NT2/D1 (cell line): ENCODE results near the gene LMOD1.
"Not testable (repeated sequence)": the region's sequence is repeated elsewhere in the genome, so short reads cannot be mapped to it uniquely, and the experiment has no call there.

Source experiments
- DNase-seq: peaks from one replicate; pipeline ENCODE4 v3.0.0-alpha.2; 2011; ENCODE audit warnings: low read depth, low spot score
- H3K27me3 ChIP-seq: 2 replicates; pipeline ENCODE4 v1.6.0; 2011; ENCODE audit warnings: mild to moderate bottlenecking; ENCODE audit not compliant: insufficient read length, insufficient read depth
- H3K36me3 ChIP-seq: 2 replicates; pipeline ENCODE4 v1.6.1; 2011; ENCODE audit warnings: mild to moderate bottlenecking, low read length, mixed read lengths; ENCODE audit not compliant: insufficient read depth, insufficient read length
- H3K4me1 ChIP-seq: 2 replicates; pipeline ENCODE4 v1.5.1; 2011; ENCODE audit not compliant: insufficient read depth, insufficient read length
- H3K4me3 ChIP-seq: 2 replicates; pipeline ENCODE4 v1.5.1; 2011; ENCODE audit warnings: low read depth; ENCODE audit not compliant: insufficient read length
- H3K9ac ChIP-seq: 2 replicates; pipeline ENCODE4 v1.6.0; 2011; ENCODE audit warnings: low read depth; ENCODE audit not compliant: insufficient read length
- H3K9me3 ChIP-seq: 2 replicates; pipeline ENCODE4 v1.5.1; 2011; ENCODE audit warnings: mild to moderate bottlenecking, low read length; ENCODE audit not compliant: insufficient read depth
- SUZ12 ChIP-seq: IDR thresholded peaks from 2 replicates; pipeline ENCODE4 v1.6.1; 2011; ENCODE audit not compliant: insufficient read length, insufficient read depth; ENCODE audit errors: extremely low read depth
- YY1 ChIP-seq: IDR thresholded peaks from 2 replicates; pipeline ENCODE4 v1.6.1; 2011; ENCODE audit not compliant: insufficient read length, insufficient read depth
- ZNF274 ChIP-seq: IDR thresholded peaks from 2 replicates; pipeline ENCODE4 v1.6.1; 2011; ENCODE audit warnings: mild to moderate bottlenecking, low read depth, low read length

LMOD1 gene

GRCh38 chr1:201874672-201875071, 71.7 kb downstream of the LMOD1 start:
- Histone ChIP-seq H3K27me3 (no peaks in the 10 kb centered on the region), H3K36me3 (peaks cover 95% of the 10 kb centered on the region), H3K9me3 (no peaks in the 10 kb centered on the region), H3K4me3 (no peak overlapping the region), H3K4me1 (no peaks in the 10 kb centered on the region), H3K9ac (no peak overlapping the region)
- DNase-seq, result no peak
- TF ChIP-seq ZNF274 (no peak), YY1 (no peak), SUZ12 (no peak)

GRCh38 chr1:201870397-201870796, 76.0 kb downstream of the LMOD1 start:
- TF ChIP-seq SUZ12 (no peak), ZNF274 (no peak), YY1 (no peak)
- Histone ChIP-seq H3K9me3 (no peaks in the 10 kb centered on the region), H3K9ac (no peak overlapping the region), H3K27me3 (no peaks in the 10 kb centered on the region), H3K4me1 (no peaks in the 10 kb centered on the region), H3K4me3 (no peak overlapping the region), H3K36me3 (peaks cover 96% of the 10 kb centered on the region)
- no peak for DNase-seq

- H3K27me3 ChIP-seq, result no peaks in the 10 kb centered on the region
- no peak overlapping the region for H3K9ac ChIP-seq
- H3K4me3 ChIP-seq, result no peak overlapping the region
- TF ChIP-seq SUZ12, result no peak
- TF ChIP-seq ZNF274, result no peak
- no peak for TF ChIP-seq YY1
- no peak for DNase-seq
- H3K36me3 ChIP-seq, result peaks cover 93% of the 10 kb centered on the region
- H3K9me3 ChIP-seq, result no peaks in the 10 kb centered on the region
- no peaks in the 10 kb centered on the region for H3K4me1 ChIP-seq
Measured at GRCh38 chr1:201861448-201861847, 84.9 kb downstream of the LMOD1 start.

GRCh38 chr1:201859424-201859823, 86.9 kb downstream of the LMOD1 start:
- TF ChIP-seq ZNF274 (no peak), SUZ12 (no peak), YY1 (no peak)
- DNase-seq, result no peak
- H3K9ac ChIP-seq, result no peak overlapping the region
- H3K36me3 ChIP-seq, result peaks cover 93% of the 10 kb centered on the region
- H3K4me1 ChIP-seq, result no peaks in the 10 kb centered on the region
- H3K9me3 ChIP-seq, result no peaks in the 10 kb centered on the region
- no peaks in the 10 kb centered on the region for H3K27me3 ChIP-seq
- no peak overlapping the region for H3K4me3 ChIP-seq

- DNase-seq, H3K9ac ChIP-seq, H3K27me3 ChIP-seq, H3K4me1 ChIP-seq, H3K4me3 ChIP-seq, H3K9me3 ChIP-seq: not testable (repeated sequence)
- H3K36me3 ChIP-seq, result peaks cover 96% of the 10 kb centered on the region
Measured at GRCh38 chr1:201856722-201857121, 89.6 kb downstream of the LMOD1 start.

GRCh38 chr1:201851949-201852348, 94.4 kb downstream of the LMOD1 start:
- peaks cover 87% of the 10 kb centered on the region for H3K36me3 ChIP-seq
- H3K9ac ChIP-seq, result no peak overlapping the region
- H3K9me3 ChIP-seq, result no peaks in the 10 kb centered on the region

GRCh38 chr1:201850053-201850397, 96.3 kb downstream of the LMOD1 start:
- no peaks in the 10 kb centered on the region for H3K4me1 ChIP-seq

More at GRCh38 chr1:201851949-201852348, 94.4 kb downstream of the LMOD1 start:
- no peak overlapping the region for H3K4me3 ChIP-seq
- TF ChIP-seq SUZ12 (no peak), YY1 (no peak), ZNF274 (no peak)
- no peak for DNase-seq
- H3K4me1 ChIP-seq, result no peaks in the 10 kb centered on the region
- no peaks in the 10 kb centered on the region for H3K27me3 ChIP-seq

GRCh38 chr1:201849372-201850052, 96.8 kb downstream of the LMOD1 start:
- DNase-seq, result no peak
- H3K4me3 ChIP-seq, result no peak overlapping the region
- TF ChIP-seq YY1 (no peak), ZNF274 (no peak), SUZ12 (no peak)
- H3K27me3 ChIP-seq, result no peaks in the 10 kb centered on the region
- H3K9ac ChIP-seq, result no peak overlapping the region
- no peaks in the 10 kb centered on the region for H3K4me1 ChIP-seq
- H3K36me3 ChIP-seq, result peaks cover 66% of the 10 kb centered on the region
- no peaks in the 10 kb centered on the region for H3K9me3 ChIP-seq

More at GRCh38 chr1:201850053-201850397, 96.3 kb downstream of the LMOD1 start:
- DNase-seq, result peak; percentile 9
- no peak for TF ChIP-seq YY1
- no peak for TF ChIP-seq ZNF274
- TF ChIP-seq SUZ12, result no peak
- Histone ChIP-seq H3K9me3 (no peaks in the 10 kb centered on the region), H3K9ac (no peak overlapping the region), H3K4me3 (no peak overlapping the region), H3K27me3 (no peaks in the 10 kb centered on the region), H3K36me3 (peaks cover 71% of the 10 kb centered on the region)
